ENCODE results near the gene TLNRD1. TPM values are rescaled to one million over a fixed set of nuclear protein-coding genes. Genes with fewer than 3 reads are reported as not detected.

Gene TLNRD1
- total RNA-seq, 2 donors from 2014 or later: 19.3 to 25.4 TPM

GRCh38 chr15:80971143-80971542 is 29.6 kb upstream of the TLNRD1 start:
- WGBS: 70% methylated on average over 2 of the region's 2 CpGs
- intact Hi-C loops (cut with DNase I): loop anchor here (2.0 to 5.0 kb wide), 3 partner anchors 194 to 516 kb away; partner anchors contain the start of gene CEMIP

DNA sequence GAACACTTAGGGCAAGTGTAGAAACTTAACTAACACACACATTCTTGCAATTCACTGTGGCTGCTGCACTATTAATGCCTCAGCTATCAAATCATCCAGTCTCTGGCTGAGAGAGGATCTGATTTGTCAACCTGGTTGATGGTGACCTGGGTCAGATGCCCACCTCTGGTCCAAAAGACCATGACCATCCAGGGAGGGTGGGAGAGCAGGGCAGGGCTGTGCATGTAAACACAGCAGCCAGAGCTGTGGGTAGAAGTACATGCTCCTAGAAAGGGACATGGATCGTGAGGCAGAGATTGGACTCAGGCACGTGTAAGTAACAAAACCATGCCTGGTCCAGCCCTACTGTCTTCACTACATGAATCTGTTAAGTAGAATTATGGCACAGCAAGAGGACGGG is 28.4 kb upstream of the TLNRD1 start:
- TF ChIP-seq, protein P1, sequence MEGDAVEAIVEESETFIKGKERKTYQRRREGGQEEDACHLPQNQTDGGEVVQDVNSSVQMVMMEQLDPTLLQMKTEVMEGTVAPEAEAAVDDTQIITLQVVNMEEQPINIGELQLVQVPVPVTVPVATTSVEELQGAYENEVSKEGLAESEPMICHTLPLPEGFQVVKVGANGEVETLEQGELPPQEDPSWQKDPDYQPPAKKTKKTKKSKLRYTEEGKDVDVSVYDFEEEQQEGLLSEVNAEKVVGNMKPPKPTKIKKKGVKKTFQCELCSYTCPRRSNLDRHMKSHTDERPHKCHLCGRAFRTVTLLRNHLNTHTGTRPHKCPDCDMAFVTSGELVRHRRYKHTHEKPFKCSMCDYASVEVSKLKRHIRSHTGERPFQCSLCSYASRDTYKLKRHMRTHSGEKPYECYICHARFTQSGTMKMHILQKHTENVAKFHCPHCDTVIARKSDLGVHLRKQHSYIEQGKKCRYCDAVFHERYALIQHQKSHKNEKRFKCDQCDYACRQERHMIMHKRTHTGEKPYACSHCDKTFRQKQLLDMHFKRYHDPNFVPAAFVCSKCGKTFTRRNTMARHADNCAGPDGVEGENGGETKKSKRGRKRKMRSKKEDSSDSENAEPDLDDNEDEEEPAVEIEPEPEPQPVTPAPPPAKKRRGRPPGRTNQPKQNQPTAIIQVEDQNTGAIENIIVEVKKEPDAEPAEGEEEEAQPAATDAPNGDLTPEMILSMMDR (IDR thresholded peaks at IDR 0.05): no peak
- no peak for TF ChIP-seq POLR2A (IDR thresholded peaks at IDR 0.05)
- TF ChIP-seq POLR2AphosphoS5 (IDR thresholded peaks at IDR 0.05): no peak
- intact Hi-C loops (cut with DNase I): loop anchor here (5.0 kb wide), 2 partner anchors 195 to 405 kb away; partner anchors contain the start of gene CEMIP
- H3K9me3 ChIP-seq: no peaks in the 10 kb centered on the region
- no peaks in the 10 kb centered on the region for H3K27me3 ChIP-seq (replicated peaks; ENCODE audit: insufficient read depth)
- no peak for DNase-seq (ENCODE audit: low spot score)
- H3K36me3 ChIP-seq: no peaks in the 10 kb centered on the region
- 90% methylated on average over 3 of the region's 3 CpGs for WGBS
- peaks cover 8% of the 10 kb centered on the region for H3K4me1 ChIP-seq (replicated peaks)
- no peak overlapping the region for H3K4me3 ChIP-seq
- no peak overlapping the region for H3K27ac ChIP-seq

More at GRCh38 chr15:80971143-80971542, 29.6 kb upstream of the TLNRD1 start:
- H3K4me3 ChIP-seq: no peak overlapping the region
- H3K36me3 ChIP-seq: no peaks in the 10 kb centered on the region
- no peak overlapping the region for H3K27ac ChIP-seq
- H3K27me3 ChIP-seq (replicated peaks; ENCODE audit: insufficient read depth): no peaks in the 10 kb centered on the region
- peaks cover 7% of the 10 kb centered on the region for H3K4me1 ChIP-seq (replicated peaks)
- no peak for DNase-seq (ENCODE audit: low spot score)
- H3K9me3 ChIP-seq: no peaks in the 10 kb centered on the region
- TF ChIP-seq, protein P1 (IDR thresholded peaks at IDR 0.05): no peak
- TF ChIP-seq POLR2AphosphoS5 (IDR thresholded peaks at IDR 0.05): no peak
- TF ChIP-seq POLR2A (IDR thresholded peaks at IDR 0.05): no peak

- H3K4me3 ChIP-seq: no peak overlapping the region
- TF ChIP-seq POLR2A (IDR thresholded peaks at IDR 0.05): no peak
- TF ChIP-seq, protein P1 (IDR thresholded peaks at IDR 0.05): no peak
- TF ChIP-seq POLR2AphosphoS5 (IDR thresholded peaks at IDR 0.05): no peak
- H3K27me3 ChIP-seq (replicated peaks; ENCODE audit: insufficient read depth): no peaks in the 10 kb centered on the region
- WGBS: 93% methylated on average over 4 of the region's 4 CpGs
- H3K4me1 ChIP-seq (replicated peaks): peaks cover 14% of the 10 kb centered on the region
- DNase-seq (ENCODE audit: low spot score): no peak
- no peak overlapping the region for H3K27ac ChIP-seq
- no peaks in the 10 kb centered on the region for H3K9me3 ChIP-seq
- no peaks in the 10 kb centered on the region for H3K36me3 ChIP-seq
- intact Hi-C loops (cut with DNase I): loop anchor here (5.0 kb wide), 3 partner anchors 198 to 408 kb away; partner anchors contain the start of gene CEMIP
Observed at GRCh38 chr15:80974914-80975313, 25.8 kb upstream of the TLNRD1 start.

DNA sequence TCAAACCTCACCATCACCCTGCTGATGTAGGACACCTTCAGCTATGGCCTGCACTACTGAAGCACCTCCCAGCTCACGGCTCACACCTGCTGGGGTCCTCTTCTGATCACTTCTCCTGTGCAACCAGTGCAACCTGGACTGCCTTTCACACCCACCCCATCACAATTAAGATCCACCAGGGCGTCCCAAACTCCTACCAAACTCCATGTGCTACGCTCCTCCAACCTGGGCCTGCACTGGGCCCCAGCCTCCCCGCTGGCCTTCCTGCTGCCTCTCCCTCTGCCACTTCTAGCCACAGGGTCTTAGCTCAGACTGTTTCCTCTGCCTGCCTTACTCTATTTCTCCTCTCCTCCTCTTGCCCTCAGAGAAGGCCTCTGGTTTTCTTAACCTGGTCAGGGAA is 23.9 kb upstream of the TLNRD1 start:
- Histone ChIP-seq H3K36me3 (no peaks in the 10 kb centered on the region), H3K4me3 (no peak overlapping the region), H3K27ac (no peak overlapping the region), H3K27me3 (replicated peaks; ENCODE audit: insufficient read depth) (no peaks in the 10 kb centered on the region), H3K9me3 (no peaks in the 10 kb centered on the region), H3K4me1 (replicated peaks) (peaks cover 14% of the 10 kb centered on the region)
- TF ChIP-seq POLR2AphosphoS5 (IDR thresholded peaks at IDR 0.05) (no peak), POLR2A (IDR thresholded peaks at IDR 0.05) (no peak)
- TF ChIP-seq, protein P1 (IDR thresholded peaks at IDR 0.05): no peak
- DNase-seq (ENCODE audit: low spot score): no peak
- intact Hi-C loops (cut with DNase I): loop anchor here (5.0 kb wide), 1 partner anchor 290 kb away; no protein-coding TSS in a partner anchor
- 92% methylated on average over 4 of the region's 4 CpGs for WGBS

DNA sequence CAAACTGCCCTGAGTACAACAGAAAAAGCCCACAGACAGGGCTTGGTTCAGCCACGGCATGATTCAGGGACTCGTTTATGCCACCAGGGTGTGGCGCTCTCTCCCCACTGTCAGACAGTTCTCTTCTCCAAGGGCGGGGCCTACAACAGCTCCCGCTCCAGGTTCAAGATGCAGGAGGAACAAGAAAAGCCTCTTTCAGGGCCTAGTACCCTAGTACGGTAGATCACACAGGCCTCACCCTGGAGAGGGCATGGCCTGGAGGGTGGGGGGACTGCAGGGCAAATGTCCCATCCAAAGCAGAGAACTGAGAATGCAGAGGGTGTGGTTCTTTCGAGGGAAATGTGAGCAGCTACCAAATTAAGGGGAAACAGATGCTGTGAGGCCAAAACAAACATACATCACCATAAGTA is 23.1 kb upstream of the TLNRD1 start:
- peak; percentile 54 for DNase-seq (ENCODE audit: low spot score)
- H3K9me3 ChIP-seq: no peaks in the 10 kb centered on the region
- H3K4me1 ChIP-seq (replicated peaks): peaks cover 14% of the 10 kb centered on the region
- intact Hi-C loops (cut with DNase I): loop anchor here (5.0 kb wide), 1 partner anchor 290 kb away; no protein-coding TSS in a partner anchor
- 43% methylated on average over 7 of the region's 7 CpGs for WGBS
- no peaks in the 10 kb centered on the region for H3K27me3 ChIP-seq (replicated peaks; ENCODE audit: insufficient read depth)
- no peaks in the 10 kb centered on the region for H3K36me3 ChIP-seq
- H3K4me3 ChIP-seq: no peak overlapping the region
- no peak overlapping the region for H3K27ac ChIP-seq
- TF ChIP-seq POLR2AphosphoS5 (IDR thresholded peaks at IDR 0.05) (no peak), POLR2A (IDR thresholded peaks at IDR 0.05) (no peak)
- TF ChIP-seq, protein P1 (IDR thresholded peaks at IDR 0.05): peak in 3 of 4 experiments; percentile 50 to 64 (median 62)
